SHP77 (cell line): ENCODE data around the gene RNF130.

Experiments used
- DNase-seq, 2 experiments: peaks; one replicate each; lab custom pipeline; 2025; lab: John Stamatoyannopoulos, UW

Gene RNF130, protein sequence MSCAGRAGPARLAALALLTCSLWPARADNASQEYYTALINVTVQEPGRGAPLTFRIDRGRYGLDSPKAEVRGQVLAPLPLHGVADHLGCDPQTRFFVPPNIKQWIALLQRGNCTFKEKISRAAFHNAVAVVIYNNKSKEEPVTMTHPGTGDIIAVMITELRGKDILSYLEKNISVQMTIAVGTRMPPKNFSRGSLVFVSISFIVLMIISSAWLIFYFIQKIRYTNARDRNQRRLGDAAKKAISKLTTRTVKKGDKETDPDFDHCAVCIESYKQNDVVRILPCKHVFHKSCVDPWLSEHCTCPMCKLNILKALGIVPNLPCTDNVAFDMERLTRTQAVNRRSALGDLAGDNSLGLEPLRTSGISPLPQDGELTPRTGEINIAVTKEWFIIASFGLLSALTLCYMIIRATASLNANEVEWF

DNA sequence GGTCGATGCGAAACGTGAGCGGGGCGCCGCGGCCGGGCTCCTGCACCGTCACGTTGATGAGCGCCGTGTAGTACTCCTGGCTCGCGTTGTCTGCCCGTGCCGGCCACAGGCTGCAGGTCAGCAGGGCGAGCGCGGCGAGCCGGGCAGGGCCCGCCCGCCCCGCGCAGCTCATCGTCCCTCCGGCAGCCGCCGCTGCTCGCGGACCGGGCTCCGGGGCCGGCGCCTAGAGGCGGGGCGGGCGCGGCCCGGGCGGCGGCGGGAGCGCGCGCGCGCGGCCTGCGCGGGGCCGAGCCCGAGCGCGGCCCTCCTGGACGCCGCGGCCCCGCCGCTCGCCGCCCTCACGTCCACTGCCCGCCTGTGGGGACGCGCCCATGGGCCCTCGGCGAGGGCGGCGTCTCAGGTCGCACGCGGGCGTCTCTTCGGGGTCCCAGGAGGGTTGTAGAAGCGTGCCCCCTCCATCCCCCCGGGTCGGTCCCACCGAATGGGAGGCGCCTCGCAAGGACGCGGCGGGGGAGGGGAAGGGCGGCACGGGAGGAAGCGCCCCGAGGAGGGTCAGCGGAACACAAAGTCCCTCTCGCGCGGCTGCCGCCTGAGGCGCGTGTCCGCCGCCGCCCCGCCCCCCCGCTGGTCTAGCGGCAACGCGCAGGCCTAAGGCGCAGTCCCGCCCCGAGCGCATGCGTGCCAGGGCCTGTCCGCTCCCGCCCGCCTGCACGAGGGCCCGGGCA, at the start of gene RNF130:
Gene RNF130, minus strand, starts transcription at position 229 of the 725 bp plus-strand sequence. Its CDS starts 57 bp downstream, at position 172.
- DNase-seq = peak; percentile 85 to 90

DNA sequence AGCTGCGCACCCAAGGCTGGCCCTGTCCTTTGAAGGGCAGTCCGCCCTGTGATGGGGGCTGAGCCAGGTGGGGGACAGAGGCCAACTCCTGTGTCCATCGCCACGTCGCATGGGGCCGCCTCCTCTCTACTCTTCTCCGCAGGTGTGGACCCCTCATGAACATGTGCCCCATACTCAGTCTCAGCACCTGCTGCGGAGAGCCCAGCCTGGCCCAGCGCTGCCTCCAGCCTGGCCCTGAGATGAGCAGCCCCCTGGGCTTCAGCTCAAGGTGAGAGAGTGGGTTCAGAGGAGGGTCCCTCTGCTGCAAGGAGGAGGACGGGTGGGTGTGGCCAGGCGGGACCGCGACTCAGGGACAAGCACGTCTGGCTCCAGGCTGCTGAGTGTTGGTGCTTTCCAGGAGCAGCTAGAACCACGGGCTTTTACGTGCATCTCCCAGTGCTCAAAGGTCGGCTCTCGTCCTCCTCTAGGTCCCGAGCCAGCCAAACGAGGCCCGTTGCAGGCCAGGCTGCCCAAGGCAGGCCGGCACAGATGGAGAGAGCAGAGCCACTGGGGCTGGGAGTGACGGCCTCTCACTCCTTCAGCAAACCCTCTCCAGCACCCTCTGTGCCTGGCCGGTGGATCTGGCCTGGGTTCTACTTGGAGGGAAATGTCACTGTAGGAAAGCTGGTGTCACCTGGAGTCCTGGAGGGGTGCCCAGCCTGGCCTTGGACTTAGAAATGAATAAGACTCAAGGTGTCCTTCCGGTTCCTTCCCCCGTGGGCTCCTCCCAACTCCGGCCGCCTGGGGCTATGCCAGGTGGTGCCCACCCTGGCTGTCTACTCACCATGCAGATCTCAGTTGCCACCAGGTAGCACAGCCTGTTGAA, 48.9 kb upstream of the RNF130 start:
- DNase-seq = no peak

DNA sequence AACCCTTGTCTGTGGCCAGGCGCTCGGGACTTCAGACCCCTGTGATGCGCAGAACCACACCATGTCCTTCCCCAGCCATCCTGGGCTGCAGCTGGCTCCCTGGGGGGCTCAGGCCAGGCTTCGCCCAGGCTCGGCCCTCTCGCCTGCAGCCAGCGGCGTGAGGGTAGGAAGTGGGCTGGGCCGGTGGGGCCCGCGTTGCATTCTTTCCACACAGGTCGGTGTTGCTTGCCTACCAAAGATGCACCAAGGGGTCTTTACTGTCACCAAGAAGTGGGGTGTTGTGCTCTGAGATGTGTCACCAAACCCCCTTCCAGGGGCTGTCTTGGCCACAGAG, 48.3 kb upstream of the RNF130 start:
- no peak for DNase-seq

DNA sequence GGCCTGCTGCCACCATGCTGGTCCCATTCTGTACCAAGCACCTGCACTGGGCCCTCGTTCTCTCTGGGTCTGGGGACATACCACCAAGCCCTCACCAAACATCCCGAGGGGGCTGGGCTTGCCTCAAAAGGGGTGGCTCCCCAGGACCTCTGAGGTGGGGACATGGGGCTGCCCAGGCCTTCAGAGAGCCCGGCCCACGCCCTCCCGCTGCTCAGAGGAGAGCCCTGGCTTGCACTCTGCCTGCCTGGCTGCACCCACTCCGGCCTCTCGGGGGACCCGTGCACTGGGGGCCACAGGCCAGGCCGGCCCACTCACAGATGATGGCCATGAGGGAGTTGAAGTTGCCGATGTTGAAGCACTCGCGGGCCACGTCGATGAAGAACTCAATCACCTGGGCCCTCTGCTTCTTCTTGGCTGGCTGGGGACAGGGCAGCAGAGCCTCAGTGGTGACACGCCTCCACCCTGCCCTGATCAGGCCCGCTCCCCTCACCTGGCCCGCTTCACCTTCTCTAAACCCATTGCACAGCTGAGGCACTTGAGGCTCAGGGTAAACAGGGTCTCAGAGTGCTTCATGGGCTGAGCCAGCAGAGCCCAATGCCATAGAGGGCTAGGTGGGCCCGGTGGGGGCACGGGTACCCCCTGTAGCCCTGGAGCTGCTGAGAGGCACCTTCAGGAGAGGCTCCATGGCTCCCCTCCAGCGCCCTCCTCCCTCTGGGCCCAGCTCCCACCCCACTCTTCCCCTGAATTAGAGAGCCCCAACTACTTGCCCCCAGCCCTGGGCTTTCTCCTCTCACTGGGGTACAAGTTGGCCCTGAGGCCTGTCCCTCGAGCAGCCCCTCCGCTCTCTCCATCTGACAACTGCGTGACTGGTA, 47.7 kb upstream of the RNF130 start:
- DNase-seq = no peak

DNA sequence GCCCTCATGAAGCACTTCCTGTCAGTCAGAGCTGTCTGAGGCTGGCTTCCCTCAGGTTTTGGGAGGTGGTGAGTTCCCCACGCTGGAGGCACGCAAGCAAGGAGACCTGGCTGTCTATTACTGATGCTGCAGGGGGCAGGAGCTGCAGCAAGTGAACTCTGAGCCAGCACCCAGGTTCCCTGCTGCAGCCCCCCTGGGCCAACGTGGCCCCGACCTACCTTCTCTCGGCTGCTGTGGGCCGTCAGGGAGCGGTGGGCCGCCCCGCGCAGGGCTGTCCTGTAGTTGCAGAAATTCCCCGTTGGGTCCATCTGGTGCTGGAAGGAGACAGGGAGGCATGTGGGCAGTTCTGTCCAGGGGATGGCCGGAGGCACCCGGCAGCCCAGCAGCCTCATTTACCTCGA, 46.8 kb upstream of the RNF130 start:
- DNase-seq = no peak

DNA sequence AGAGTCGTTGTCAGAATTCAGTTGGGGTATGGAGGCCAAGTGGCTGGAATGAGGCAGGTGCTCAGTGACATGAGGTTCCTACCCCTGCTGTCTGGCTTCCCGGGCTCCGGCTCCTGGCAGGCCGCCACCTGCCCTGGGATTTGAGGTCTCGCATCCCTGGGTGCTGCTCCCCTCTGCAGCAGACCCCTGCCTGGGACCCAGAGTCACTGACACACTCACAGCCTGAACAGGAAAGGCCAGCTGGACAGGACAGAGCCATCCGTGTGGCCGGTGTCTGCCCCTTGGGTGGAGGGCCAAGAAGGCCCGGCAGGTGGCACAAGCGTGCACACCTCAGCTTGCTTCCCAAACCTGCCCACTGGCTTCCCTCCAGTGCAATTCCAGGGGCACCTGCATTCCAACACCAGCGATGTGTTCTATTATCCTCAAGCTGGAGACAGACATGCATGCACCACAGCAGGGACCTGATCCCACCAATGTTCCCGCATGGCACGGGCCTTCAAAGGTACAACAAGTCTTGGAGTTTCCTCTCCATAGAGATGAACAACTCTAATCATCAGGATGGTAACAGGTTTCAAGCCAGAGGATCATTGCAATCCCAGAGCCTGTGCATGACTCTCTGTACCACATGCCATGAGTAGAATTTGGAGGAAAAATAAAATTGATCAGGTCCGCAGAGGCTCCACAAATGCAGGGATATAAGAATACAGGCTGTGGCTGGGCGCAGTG, 45.6 kb upstream of the RNF130 start:
- peak in 1 of 2 experiments; percentile 16 for DNase-seq

DNA sequence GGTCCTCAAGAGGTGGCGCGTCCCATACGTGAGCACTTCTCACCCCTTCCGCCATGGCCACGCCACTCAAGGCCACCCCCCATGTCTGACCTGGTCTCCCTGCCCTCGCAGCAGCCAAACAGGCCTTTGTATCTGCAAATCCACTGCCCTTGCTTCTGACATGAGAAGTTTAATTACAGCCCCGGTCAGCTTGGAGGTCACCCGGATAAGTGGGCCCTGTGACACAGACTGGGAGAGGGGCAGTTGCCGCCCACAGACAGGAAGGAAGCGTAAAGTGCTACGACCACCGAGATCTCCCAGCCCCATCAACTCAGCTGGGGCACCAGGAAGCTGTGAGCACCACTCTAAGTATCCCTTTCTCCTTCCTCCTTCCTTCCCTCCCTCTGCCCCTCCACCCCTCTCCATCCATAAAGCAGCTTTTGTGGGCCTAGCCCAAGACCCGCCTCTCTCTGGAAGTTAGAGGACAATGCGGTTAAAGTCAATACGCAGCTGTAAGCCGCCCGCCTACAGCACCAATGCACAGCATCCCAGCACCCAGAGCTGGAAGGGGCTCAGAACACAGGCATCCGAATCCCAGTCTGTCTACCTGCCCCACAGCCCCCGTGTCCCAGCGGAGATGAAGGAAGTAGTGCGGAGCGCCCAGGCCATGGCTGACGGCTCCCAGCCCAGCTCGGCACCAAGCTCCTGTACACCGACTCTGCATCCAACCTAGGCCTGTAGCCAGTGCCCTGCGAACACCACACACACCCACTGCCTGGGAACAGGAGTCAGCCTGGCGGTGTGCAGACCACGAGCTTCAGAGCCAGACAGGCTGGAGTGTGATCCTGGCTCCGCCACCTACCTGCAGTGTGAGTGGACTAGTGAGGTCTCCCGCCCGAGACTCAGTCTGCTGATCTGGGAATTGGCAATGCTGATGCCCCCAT, 44.8 kb upstream of the RNF130 start:
- DNase-seq = no peak

DNA sequence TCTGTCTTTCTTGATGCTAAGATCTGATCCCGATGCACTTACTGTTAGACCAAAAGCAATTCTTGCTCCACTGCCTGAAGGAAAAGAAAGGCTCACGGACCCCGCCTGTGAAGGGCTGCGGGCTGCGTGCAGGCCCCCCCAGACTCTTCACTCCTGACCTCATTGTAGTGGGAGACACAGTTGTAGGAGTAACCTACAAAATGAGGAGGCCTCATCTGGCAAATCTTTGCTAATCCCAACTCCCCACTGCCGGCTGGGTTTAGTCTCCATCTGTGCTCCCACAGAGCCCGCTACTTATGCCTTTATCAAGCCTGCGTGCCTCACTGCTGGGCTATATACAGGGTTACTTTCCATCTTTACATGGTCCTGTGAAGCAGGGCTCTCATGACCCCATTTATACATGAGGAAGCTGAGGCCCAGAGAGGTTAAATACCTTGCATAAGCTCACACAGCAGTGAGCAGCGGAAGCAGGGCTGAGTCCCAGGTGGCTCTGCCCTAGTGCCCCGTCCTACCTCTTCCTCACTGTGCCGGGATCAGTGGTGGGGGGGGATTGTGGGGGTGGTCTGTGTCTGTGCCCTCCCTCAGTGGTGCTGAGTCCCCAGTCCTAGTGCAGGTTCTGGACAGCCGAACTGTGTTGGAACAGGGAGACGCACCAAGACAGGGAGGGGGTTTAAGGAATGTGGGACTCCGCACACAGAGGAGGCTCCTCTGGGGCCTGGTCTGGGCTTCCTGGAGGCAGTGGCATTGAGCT, 43.9 kb upstream of the RNF130 start:
- no peak for DNase-seq

DNA sequence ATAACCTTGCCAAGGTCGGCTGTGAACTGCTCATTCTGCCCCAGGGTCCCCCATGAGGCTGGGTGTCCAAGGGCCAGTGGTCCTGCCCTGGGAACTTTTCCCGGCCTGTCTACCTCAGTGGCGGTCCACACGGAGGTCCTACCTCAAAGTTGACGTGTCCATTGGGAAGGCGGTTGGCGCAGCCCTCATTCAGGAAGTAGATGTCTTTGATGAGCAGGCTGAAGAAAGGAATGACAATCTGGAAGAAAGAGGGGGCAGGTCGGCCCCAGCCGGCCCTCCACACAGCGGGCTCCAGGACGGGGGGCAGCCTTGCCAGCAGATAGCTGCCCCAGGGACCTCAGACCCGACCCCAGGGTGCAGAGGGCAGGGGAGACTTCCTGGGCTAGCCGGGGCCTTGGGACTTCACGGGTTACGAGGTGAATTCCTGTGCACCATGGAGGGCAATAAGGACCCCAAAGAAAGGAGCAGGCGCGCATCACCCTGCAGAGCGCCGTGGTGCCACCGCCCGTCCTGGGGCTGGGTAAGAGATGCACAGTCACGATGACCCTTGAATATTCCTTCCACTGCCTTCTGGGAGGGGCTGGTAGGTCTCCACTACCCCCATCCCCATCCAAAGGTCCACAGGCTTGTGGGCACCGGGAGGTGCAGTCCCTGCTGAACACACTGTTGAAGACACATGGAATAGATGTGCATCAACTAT, 42.9 kb upstream of the RNF130 start:
- DNase-seq = no peak

DNA sequence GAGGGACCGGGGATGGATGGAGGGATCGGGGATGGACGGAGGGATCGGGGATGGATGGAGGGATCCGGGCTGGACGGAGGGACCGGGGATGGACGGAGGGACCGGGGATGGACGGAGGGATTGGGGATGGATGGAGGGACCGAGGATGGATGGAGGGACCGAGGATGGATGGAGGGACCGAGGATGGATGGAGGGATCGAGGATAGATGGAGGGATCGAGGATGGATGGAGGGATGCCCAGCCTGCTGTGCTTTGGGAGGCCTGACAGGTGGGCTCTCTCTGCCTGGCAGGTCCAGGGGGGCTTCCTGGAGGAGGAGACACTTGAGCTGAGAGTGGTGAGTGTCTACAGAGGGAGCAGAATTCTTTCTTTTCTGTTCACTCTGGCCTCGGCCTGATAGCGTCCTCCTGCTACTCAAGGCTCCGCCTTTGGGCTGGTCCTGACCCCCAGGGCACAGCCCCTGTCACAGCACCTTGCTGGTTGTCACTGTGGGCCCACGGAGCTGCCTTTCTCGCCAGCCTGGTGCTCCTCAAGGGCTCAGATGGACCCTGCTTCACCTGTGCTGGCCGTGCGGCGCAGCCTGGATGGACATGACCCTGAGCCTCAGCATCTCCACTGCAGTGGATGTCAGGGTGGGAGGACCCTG, 42.2 kb upstream of the RNF130 start:
- DNase-seq = no peak

DNA sequence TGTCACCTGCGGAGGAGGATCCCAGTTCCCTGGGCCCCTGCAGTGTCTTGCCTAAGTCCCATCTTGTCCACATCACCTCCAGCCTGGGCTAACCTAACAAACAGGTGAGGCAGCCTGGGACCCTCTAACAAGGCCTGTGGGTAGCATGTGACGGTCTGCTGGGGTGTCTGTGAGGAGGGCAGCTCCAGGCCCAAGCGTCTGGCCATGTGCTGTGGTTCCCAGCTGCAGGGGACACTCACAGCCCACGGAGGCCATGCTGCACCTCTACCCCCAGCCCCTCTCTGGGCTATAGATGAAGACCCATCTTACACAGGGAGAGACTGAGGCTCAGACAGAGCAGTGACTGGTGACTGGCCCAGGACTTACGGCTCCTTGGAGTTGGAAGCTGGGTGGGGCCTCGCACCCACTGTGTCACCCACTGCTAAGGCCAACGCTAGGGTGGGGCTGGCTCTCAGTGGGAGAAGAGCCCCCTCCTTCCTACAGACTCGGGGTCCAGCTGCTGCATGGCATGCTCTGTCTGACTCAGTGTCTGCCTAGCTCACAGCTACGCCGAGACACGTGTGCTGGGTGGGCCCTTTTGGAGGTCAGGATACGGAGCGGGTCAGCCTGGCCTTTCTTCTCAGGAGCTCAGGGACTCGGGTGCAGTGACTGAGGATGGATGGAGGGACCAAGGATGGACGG, 40.8 kb upstream of the RNF130 start:
- DNase-seq = no peak

DNA sequence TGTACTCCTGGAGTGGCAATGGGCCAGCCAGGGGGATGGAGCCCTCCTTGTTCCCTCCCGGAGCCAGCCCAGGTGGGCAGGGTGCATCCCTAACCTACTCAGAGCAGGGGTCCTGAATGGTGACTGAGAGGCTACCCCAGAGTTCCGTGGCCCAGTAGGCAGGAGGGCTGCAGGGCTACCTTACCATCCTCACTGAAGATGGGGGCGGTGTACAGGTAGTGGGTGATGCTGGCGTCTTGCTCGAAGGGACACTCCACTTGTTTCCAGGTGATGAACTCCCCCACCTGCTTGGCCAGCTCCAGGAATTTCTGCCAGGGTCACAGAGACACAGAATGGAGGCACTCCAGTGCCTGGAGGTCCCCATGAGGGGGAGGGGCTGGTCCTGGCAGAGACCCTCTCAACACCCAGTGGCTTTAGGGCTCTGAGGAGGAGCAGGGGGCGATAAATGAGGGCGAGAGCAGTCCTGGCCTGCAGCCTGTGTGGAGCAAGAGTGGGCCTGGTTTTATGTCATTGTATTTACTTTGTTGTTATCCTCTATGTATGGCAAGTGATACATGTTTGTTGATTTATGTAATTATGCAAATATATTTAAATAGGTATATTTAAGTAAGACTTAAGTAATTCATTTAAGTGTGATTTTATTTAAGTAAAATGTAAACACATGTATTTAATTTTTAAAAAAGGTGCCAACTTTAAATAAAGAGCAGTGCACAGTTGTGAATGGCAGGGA, 39.9 kb upstream of the RNF130 start:
- no peak for DNase-seq

DNA sequence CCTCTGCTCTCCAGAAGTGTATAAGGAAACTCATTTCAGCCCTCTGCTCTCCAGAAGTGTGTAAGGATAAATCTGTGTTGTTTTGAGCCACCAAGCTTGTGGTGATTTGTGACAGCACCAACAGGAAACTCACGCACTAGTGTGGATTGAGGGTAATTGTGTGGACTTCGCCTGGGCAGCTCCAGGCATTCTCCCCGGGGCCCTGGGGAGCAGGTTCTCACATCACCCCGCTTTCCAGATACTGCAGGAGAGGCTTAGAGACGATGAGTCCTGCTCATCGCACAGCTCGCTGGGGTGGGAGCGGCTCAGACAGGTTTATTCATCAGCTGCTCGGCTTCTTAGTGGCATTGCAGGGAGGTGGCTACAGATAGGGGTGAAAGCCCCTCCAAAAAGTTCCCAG, 38.4 kb upstream of the RNF130 start:
- no peak for DNase-seq

DNA sequence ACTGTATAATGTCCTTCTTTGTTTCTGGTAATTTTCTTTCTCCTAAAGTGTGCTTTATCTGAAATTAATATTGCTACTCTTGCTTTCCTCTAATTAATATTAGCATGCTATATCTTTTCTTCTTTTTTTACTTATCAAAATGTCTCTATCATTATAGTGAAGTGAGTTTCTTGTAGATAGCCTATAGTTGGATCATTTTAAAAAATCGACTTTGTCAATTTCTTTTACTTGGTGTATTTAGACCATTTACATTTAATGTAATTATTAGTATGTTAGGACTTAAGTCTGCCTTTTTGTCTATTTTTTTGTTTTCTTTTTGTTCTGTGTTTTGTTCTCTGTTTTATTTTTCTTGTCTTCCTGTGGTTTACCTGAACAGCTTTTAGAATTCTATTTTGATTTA, 35.4 kb upstream of the RNF130 start:
- no peak for DNase-seq

DNA sequence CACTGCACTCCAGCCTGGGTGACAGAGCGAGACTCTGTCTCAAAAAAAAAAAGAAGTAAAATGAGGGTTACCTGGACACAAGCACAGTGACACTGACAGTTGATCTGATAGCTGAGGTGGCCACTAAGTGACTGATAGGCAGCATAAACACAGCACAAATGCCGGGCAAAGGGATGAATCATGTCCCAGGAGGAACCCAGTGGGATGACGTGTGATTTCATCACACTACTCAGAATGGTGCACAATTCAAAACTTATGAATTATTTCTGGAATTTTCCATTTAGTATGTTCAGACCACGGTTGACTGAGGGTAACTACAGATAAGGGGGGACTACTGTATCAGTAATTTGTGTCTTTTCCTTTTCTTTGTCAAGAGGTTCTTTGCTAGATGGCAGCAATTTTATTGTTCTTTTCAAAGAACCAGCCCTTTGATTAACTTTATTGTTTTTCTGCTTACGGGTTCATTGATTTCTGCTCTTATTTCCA, 34.3 kb upstream of the RNF130 start:
- DNase-seq = no peak

DNA sequence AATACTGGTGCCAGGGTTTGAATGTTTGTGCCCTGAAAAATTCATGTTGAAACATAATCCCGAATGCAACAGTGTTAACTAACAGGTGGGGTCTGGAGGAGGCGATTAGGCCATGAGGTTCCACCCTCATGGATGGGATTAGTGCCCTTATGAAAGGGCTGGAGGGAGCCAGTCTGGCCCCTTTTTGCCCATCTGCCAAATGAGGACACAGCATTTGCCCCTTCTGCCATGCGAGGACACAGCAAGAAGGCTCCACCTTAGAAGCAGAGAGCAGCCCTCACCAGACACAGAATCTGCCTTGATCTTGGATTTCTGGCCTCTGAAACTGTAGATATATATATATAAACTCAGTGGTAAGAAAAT, 32.6 kb upstream of the RNF130 start:
- DNase-seq = no peak
